ENCODE results near the gene CHRM4.

GRCh38 chr11:46381819-46382645 is 9.5 kb downstream of the CHRM4 start:
- TF ChIP-seq JUND (IDR thresholded peaks at IDR 0.05) (no peak), REST (IDR thresholded peaks at IDR 0.05; ENCODE audit: low read depth) (no peak), RAD21 (IDR thresholded peaks at IDR 0.05; ENCODE audit: low read depth) (no peak), CTCF (IDR thresholded peaks at IDR 0.05 in 2 of 3, conservative IDR thresholded peaks at IDR 0.05 in 1 of 3; ENCODE audit: borderline replicate concordance in 1 of 3, insufficient read depth in 1 of 3, low read depth in 2 of 3, low read length in 2 of 3) (no peak), MAX (IDR thresholded peaks at IDR 0.05) (no peak)

Measured in HCT116 (cell line).